HCT116 (cell line): ENCODE measurements around the gene TCF7L2. TPM values are rescaled to one million over a fixed set of nuclear protein-coding genes. Genes with fewer than 3 reads are reported as not detected.

Experiments
- ATAC-seq: fragments of 200-7000 bp; cut with Tn5 transposase; 2 replicates; pipeline ENCODE4 v1.9.1; 2020; ENCODE audit warnings: mild to moderate bottlenecking, moderate library complexity
- BruUV-seq: library from RNA; stranded (reverse); fragments of 400-500 nt; replicated peaks from 2 replicates; lab custom pipeline; 2021; lab: Mats Ljungman, UMichigan
- CTCF ChIA-PET: fragments of 300-600 bp; sonication (Branson Sonifier 250); formaldehyde crosslinking; loops from one replicate; lab custom pipeline; 2021; ENCODE audit warnings: antibody characterized with exemption; lab: Charles Lee
- POLR2A ChIA-PET: fragments of 300-600, 350-600 bp; sonication (Branson Sonifier 250); formaldehyde crosslinking; loops from one replicate; lab custom pipeline; 2021; ENCODE audit warnings: antibody characterized with exemption; lab: Charles Lee
- RAD21 ChIA-PET, 2 experiments: fragments of 300-600 bp; sonication (Branson Sonifier 250); formaldehyde crosslinking; loops; one replicate each; lab custom pipeline; 2023; ENCODE audit warnings: low total read pairs in 2 of 2; ENCODE audit not compliant: uncharacterized antibody in 2 of 2, unreplicated experiment in 2 of 2, low non-redundant PET in 1 of 2; lab: Charles Lee
- DNase-seq: peaks from one replicate; pipeline ENCODE4 v3.0.0-alpha.2; 2010; ENCODE audit warnings: low read depth, low spot score
- H2AFZ ChIP-seq: fragments of 200-600 bp; shearing (Covaris generic), sonication (generic); 2 replicates; pipeline ENCODE4 v1.6.1; 2017; ENCODE audit warnings: low read depth, mixed run types, mixed read lengths, antibody characterized with exemption, low read length; ENCODE audit not compliant: poor library complexity, severe bottlenecking
- H3K27ac ChIP-seq: 2 replicates; pipeline ENCODE4 v1.5.1; 2012; ENCODE audit warnings: low read depth, low read length
- H3K27me3 ChIP-seq: fragments of 200-600 bp; sonication (generic); 2 replicates; pipeline ENCODE4 v1.6.1; 2016; ENCODE audit warnings: mixed run types, low read length, mixed read lengths; ENCODE audit not compliant: insufficient read depth
- H3K36me3 ChIP-seq, 2 experiments: fragments of 200-500 bp in 1 of 2; fragments of 200-600 bp in 1 of 2; sonication (Bioruptor generic) in 1 of 2; sonication (generic) in 1 of 2; 2 replicates each; pipeline versions ENCODE4 v1.5.1 to v1.6.1; 2014 to 2016; ENCODE audit warnings: low read length in 2 of 2, inconsistent platforms in 1 of 2, mixed read lengths in 1 of 2, mixed run types in 1 of 2; ENCODE audit not compliant: insufficient read depth in 2 of 2, control insufficient read depth in 1 of 2
- H3K4me1 ChIP-seq, 2 experiments: fragments of 200-600 bp in 1 of 2; sonication (generic) in 1 of 2; 2 replicates each; pipeline versions ENCODE4 v1.5.1 to v1.6.1; 2012 to 2017; ENCODE audit warnings: low read length in 2 of 2, inconsistent platforms in 1 of 2, mild to moderate bottlenecking in 1 of 2, mixed read lengths in 1 of 2, mixed run types in 1 of 2, moderate library complexity in 1 of 2; ENCODE audit not compliant: insufficient read depth in 2 of 2, control insufficient read depth in 1 of 2
- H3K4me2 ChIP-seq: fragments of 200-600 bp; sonication (generic); 2 replicates; pipeline ENCODE4 v1.6.1; 2017; ENCODE audit warnings: mixed run types, low read length, mixed read lengths
- H3K4me3 ChIP-seq, 2 experiments: fragments of 200-600 bp in 1 of 2; sonication (generic) in 1 of 2; replicated peaks in 1 of 2; 2 replicates each; pipeline ENCODE4 v1.5.1; 2011 to 2016; ENCODE audit warnings: low read length in 2 of 2, control low read depth in 1 of 2, low read depth in 1 of 2, mild to moderate bottlenecking in 1 of 2, mixed read lengths in 1 of 2, mixed run types in 1 of 2
- H3K79me2 ChIP-seq: fragments of 200-600 bp; sonication (generic); 2 replicates; pipeline ENCODE4 v1.6.1; 2017; ENCODE audit warnings: mild to moderate bottlenecking, mixed run types, low read length, moderate library complexity, mixed read lengths; ENCODE audit not compliant: insufficient read depth
- H3K9ac ChIP-seq: fragments of 200-600 bp; sonication (generic); 2 replicates; pipeline ENCODE4 v1.6.1; 2016; ENCODE audit warnings: low read length, mixed read lengths
- H3K9me2 ChIP-seq: fragments of 200-600 bp; sonication (generic), shearing (Covaris generic); 2 replicates; pipeline ENCODE4 v1.6.1; 2017; ENCODE audit warnings: mixed run types, mild to moderate bottlenecking, moderate library complexity; ENCODE audit not compliant: insufficient read depth
- H3K9me3 ChIP-seq, 2 experiments: fragments of 200-500 bp in 1 of 2; fragments of 200-600 bp in 1 of 2; sonication (Bioruptor generic) in 1 of 2; sonication (generic) in 1 of 2; 2 replicates each; pipeline ENCODE4 v1.6.1; 2014 to 2017; ENCODE audit warnings: low read length in 2 of 2, mixed read lengths in 2 of 2, inconsistent platforms in 1 of 2, low read depth in 1 of 2, mild to moderate bottlenecking in 1 of 2, mixed run types in 1 of 2, moderate library complexity in 1 of 2; ENCODE audit not compliant: control insufficient read depth in 1 of 2, insufficient read depth in 1 of 2
- H4K20me1 ChIP-seq: fragments of 200-600 bp; sonication (generic), shearing (Covaris generic); 2 replicates; pipeline ENCODE4 v1.6.1; 2017; ENCODE audit warnings: mixed run types, mild to moderate bottlenecking, moderate library complexity; ENCODE audit not compliant: insufficient read depth
- ATF3 ChIP-seq: IDR thresholded peaks from 2 replicates; pipeline ENCODE4 v1.6.1; 2012
- CBX3 ChIP-seq: IDR thresholded peaks from 2 replicates; pipeline ENCODE4 v1.6.1; 2012; ENCODE audit warnings: low read depth
- CEBPB ChIP-seq: IDR thresholded peaks from 2 replicates; pipeline ENCODE4 v1.6.1; 2012; ENCODE audit warnings: low read depth
- CTCF ChIP-seq, 3 experiments: fragments of 200-600 bp in 1 of 3; sonication (generic) in 1 of 3; IDR thresholded peaks in 2 of 3; conservative IDR thresholded peaks in 1 of 3; 2 replicates each; pipeline ENCODE4 v1.5.1; 2012 to 2017; ENCODE audit warnings: low read depth in 2 of 3, low read length in 2 of 3, antibody characterized with exemption in 1 of 3, borderline replicate concordance in 1 of 3, control low read depth in 1 of 3, mild to moderate bottlenecking in 1 of 3, mixed read lengths in 1 of 3, mixed run types in 1 of 3, moderate library complexity in 1 of 3; ENCODE audit not compliant: insufficient read depth in 1 of 3
- EGR1 ChIP-seq: IDR thresholded peaks from 2 replicates; pipeline ENCODE4 v1.6.1; 2012; ENCODE audit warnings: low read depth
- EZH2 ChIP-seq: fragments of 200-600 bp; sonication (generic); IDR thresholded peaks from 2 replicates; pipeline ENCODE4 v1.6.1; 2017; ENCODE audit warnings: antibody characterized with exemption, mixed run types
- FOSL1 ChIP-seq: IDR thresholded peaks from 2 replicates; pipeline ENCODE4 v1.6.1; 2012; ENCODE audit warnings: low read depth
- JUND ChIP-seq: IDR thresholded peaks from 2 replicates; pipeline ENCODE4 v1.6.1; 2012
- MAX ChIP-seq: IDR thresholded peaks from 2 replicates; pipeline ENCODE4 v1.6.1; 2012
- POLR2A ChIP-seq: IDR thresholded peaks from 2 replicates; pipeline ENCODE4 v1.7.0; 2011; ENCODE audit warnings: borderline replicate concordance; ENCODE audit not compliant: insufficient read depth, insufficient read length; ENCODE audit errors: extremely low read depth
- POLR2AphosphoS5 ChIP-seq: IDR thresholded peaks from 2 replicates; pipeline ENCODE4 v1.6.1; 2011; ENCODE audit warnings: mild to moderate bottlenecking, low read depth, low read length, moderate library complexity
- SIN3A ChIP-seq: IDR thresholded peaks from 2 replicates; pipeline ENCODE4 v1.6.1; 2012; ENCODE audit warnings: low read depth
- SRF ChIP-seq: IDR thresholded peaks from 2 replicates; pipeline ENCODE4 v1.6.1; 2012; ENCODE audit warnings: low read depth
- intact Hi-C: fragments of 100-400 bp; cut with micrococcal nuclease; formaldehyde crosslinking; loops from 2 replicates; pipeline ENCODE4 v1.10.0; 2022
- total RNA-seq: library from RNA; stranded (reverse); gene quantifications from one replicate; pipeline ENCODE4 v1.2.1, GENCODE V29; 2021; ENCODE audit not compliant: unreplicated experiment
- TF ChIP-seq, protein P1 (sequence below): IDR thresholded peaks from 2 replicates; pipeline ENCODE4 v1.6.1; 2012; ENCODE audit warnings: low read depth

TCF7L2 gene
- total RNA-seq, 1 experiment from 2014 or later: 164 TPM

DNA sequence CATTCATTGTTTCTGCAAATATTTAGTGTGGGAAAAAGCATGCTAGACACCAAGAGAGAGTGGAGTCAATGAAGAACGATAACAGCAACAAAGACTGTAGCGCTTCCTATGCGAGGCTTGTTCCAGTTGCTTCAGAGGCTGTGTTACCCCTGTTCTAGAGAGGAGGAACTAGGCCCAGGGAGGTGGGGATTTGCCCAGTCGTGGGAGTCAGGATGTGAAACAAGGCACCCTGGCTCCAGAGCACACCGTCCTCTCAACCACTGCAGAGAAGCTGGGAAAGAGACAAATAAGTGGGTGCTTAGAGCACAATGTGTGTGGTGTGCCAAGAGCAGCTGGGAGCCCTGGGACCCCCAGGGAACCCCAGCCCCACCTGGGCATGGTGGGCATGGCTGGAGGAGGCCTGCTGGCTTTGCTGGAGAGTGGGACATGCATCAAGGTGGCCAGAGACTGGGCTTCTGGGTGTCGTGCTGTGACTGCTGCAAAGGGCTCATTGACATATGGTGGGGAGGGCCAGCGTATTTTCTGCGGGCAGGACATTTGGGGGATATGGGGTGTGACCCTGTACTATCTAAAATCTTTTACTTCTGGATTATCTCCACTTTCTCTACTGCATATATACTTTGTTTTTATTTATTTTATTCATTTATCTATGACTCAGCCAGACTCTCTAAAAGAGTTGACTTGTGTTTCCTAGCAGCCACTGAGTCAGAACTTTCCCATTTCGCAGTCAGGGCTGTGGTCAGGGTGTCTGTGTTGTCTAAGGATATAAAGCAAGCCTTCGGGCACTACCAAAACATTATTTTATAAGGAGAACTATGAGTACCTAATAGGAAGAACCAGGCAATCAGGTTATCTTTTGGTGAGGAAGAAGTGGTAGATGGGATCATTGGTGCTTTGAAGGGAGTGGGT lies 95.4 kb downstream of the TCF7L2 start:
- Histone ChIP-seq H3K27ac (no peak overlapping the region), H3K4me1 (peaks cover 12 to 22% of the 10 kb centered on the region in 2 experiments; a peak in 2 of 4 replicates), H4K20me1 (peaks cover 31% of the 10 kb centered on the region; the same call in 1 of the 2 replicates), H2AFZ (no peak overlapping the region), H3K27me3 (no peaks in the 10 kb centered on the region), H3K9me3 (no peaks in the 10 kb centered on the region), H3K79me2 (peaks cover 100% of the 10 kb centered on the region), H3K9ac (no peak overlapping the region), H3K9me2 (no peaks in the 10 kb centered on the region), H3K4me2 (no peak overlapping the region), H3K4me3 (no peak overlapping the region), H3K36me3 (peaks cover 28 to 37% of the 10 kb centered on the region in 2 experiments)
- no TSS peak for BruUV-seq
- peak; percentile 39; the same call in 1 of the 2 replicates for TF ChIP-seq POLR2AphosphoS5
- TF ChIP-seq JUND: no peak
- POLR2A ChIA-PET: no interaction called here
- ATAC-seq (no peak), DNase-seq (no peak)
- CTCF ChIA-PET: interaction anchor here (0.5 kb wide), 1 partner anchor 95 kb away, joined by 4 read pairs; no protein-coding TSS in a partner anchor
- intact Hi-C loops: no loop called here
- RAD21 ChIA-PET: no interaction called here

GRCh38 chr10:113047151-113047550 lies 97.1 kb downstream of the TCF7L2 start:
- DNase-seq: no peak
- Histone ChIP-seq H3K9me2 (no peaks in the 10 kb centered on the region), H3K27me3 (no peaks in the 10 kb centered on the region), H3K9ac (no peak overlapping the region), H3K4me1 (peaks cover 12 to 14% of the 10 kb centered on the region in 2 experiments; a peak in 2 of 4 replicates), H3K27ac (no peak overlapping the region), H3K4me3 (no peak overlapping the region), H3K4me2 (no peak overlapping the region), H4K20me1 (peaks cover 31% of the 10 kb centered on the region), H2AFZ (no peak overlapping the region), H3K9me3 (no peaks in the 10 kb centered on the region), H3K36me3 (peaks cover 15 to 24% of the 10 kb centered on the region in 2 experiments), H3K79me2 (peaks cover 100% of the 10 kb centered on the region)
- RAD21 ChIA-PET: no interaction called here
- CTCF ChIA-PET: no interaction called here
- no peak for ATAC-seq
- intact Hi-C loops: no loop called here
- BruUV-seq: no TSS peak
- POLR2A ChIA-PET: no interaction called here
- TF ChIP-seq SRF: no peak
- TF ChIP-seq MAX: no peak
- no peak for TF ChIP-seq EZH2
- no peak for TF ChIP-seq POLR2A
- TF ChIP-seq CBX3: no peak
- TF ChIP-seq FOSL1: no peak
- no peak for TF ChIP-seq SIN3A
- TF ChIP-seq EGR1: no peak
- no peak for TF ChIP-seq CEBPB
- no peak for TF ChIP-seq ATF3
- TF ChIP-seq, protein P1, sequence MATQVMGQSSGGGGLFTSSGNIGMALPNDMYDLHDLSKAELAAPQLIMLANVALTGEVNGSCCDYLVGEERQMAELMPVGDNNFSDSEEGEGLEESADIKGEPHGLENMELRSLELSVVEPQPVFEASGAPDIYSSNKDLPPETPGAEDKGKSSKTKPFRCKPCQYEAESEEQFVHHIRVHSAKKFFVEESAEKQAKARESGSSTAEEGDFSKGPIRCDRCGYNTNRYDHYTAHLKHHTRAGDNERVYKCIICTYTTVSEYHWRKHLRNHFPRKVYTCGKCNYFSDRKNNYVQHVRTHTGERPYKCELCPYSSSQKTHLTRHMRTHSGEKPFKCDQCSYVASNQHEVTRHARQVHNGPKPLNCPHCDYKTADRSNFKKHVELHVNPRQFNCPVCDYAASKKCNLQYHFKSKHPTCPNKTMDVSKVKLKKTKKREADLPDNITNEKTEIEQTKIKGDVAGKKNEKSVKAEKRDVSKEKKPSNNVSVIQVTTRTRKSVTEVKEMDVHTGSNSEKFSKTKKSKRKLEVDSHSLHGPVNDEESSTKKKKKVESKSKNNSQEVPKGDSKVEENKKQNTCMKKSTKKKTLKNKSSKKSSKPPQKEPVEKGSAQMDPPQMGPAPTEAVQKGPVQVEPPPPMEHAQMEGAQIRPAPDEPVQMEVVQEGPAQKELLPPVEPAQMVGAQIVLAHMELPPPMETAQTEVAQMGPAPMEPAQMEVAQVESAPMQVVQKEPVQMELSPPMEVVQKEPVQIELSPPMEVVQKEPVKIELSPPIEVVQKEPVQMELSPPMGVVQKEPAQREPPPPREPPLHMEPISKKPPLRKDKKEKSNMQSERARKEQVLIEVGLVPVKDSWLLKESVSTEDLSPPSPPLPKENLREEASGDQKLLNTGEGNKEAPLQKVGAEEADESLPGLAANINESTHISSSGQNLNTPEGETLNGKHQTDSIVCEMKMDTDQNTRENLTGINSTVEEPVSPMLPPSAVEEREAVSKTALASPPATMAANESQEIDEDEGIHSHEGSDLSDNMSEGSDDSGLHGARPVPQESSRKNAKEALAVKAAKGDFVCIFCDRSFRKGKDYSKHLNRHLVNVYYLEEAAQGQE: no peak
- no peak for TF ChIP-seq CTCF (IDR thresholded peaks at IDR 0.05 in 2 of 3, conservative IDR thresholded peaks at IDR 0.05 in 1 of 3; ENCODE audit: borderline replicate concordance in 1 of 3, insufficient read depth in 1 of 3, low read depth in 2 of 3, low read length in 2 of 3)
